Calu3 (cell line): Measurements from ENCODE around the gene GLB1L. TPM values are rescaled to one million over a fixed set of nuclear protein-coding genes. Genes with fewer than 3 reads are reported as not detected.
"Not testable (repeated sequence)": the region's sequence is repeated elsewhere in the genome, so short reads cannot be mapped to it uniquely, and the experiment has no call there.

Experiments used
- BruUV-seq: library from RNA; stranded (reverse); fragments of 400-500 nt; replicated peaks from 2 replicates; lab custom pipeline; 2021; lab: Mats Ljungman, UMichigan
- CTCF ChIA-PET: fragments of 300-600 bp; sonication (Branson Sonifier 250); formaldehyde crosslinking; loops from one replicate; lab custom pipeline; 2022; ENCODE audit warnings: antibody characterized with exemption; lab: Charles Lee
- DNase-seq: peaks from one replicate; pipeline ENCODE4 v3.0.0; 2022
- H3K27ac Mint-ChIP-seq: one replicate; pipeline ENCODE4 v1.8.0; 2022; ENCODE audit warnings: mixed read lengths; ENCODE audit not compliant: unreplicated experiment
- H3K27me3 Mint-ChIP-seq: one replicate; pipeline ENCODE4 v1.8.0; 2022; ENCODE audit warnings: mixed read lengths; ENCODE audit not compliant: unreplicated experiment
- H3K36me3 Mint-ChIP-seq: one replicate; pipeline ENCODE4 v1.8.0; 2022; ENCODE audit warnings: mild to moderate bottlenecking, moderate library complexity, mixed read lengths; ENCODE audit not compliant: insufficient read depth, unreplicated experiment
- H3K4me1 Mint-ChIP-seq: one replicate; pipeline ENCODE4 v1.8.0; 2022; ENCODE audit warnings: mild to moderate bottlenecking, low read depth, mixed read lengths; ENCODE audit not compliant: unreplicated experiment
- H3K4me3 Mint-ChIP-seq: one replicate; pipeline ENCODE4 v1.8.0; 2022; ENCODE audit warnings: mild to moderate bottlenecking, low read depth, moderate library complexity, mixed read lengths; ENCODE audit not compliant: unreplicated experiment
- H3K9me3 Mint-ChIP-seq: one replicate; pipeline ENCODE4 v1.8.0; 2022; ENCODE audit warnings: low read depth, mixed read lengths; ENCODE audit not compliant: unreplicated experiment
- intact Hi-C: fragments of 100-400 bp; cut with micrococcal nuclease; formaldehyde crosslinking; loops from one replicate; pipeline ENCODE4 v1.10.0; 2022; ENCODE audit not compliant: unreplicated experiment
- total RNA-seq: library from RNA; stranded (reverse); gene quantifications from 2 replicates; pipeline ENCODE4 v1.2.3, GENCODE V29; 2022
- TF ChIP-seq, protein P1 (sequence below): fragments of 200-600 bp; IDR thresholded peaks from one replicate; pipeline ENCODE4 v1.8.0; 2022; ENCODE audit warnings: antibody characterized with exemption; ENCODE audit not compliant: unreplicated experiment

The GLB1L gene
- total RNA-seq, 1 experiment from 2014 or later, result 12.1 TPM

DNA sequence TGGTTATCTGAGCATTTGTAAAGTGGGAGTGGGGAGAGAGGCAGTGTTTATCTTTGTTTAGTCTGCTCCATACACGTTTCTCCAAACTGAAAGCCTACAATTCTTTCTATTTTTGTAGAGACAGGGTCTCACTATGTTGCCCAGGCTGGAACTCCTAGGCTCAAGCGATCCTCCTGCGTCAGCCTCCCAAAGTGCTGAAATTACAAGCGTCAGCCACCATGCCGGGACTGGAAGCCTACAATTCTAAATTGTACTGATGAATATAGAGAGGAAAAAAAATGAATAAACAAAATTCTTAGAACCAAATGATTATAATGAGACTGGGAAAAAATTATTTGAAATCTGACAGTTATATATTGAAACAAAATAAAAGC, 40.1 kb downstream of the GLB1L start:
- no peak overlapping the region for H3K27ac Mint-ChIP-seq
- peaks cover 24% of the 10 kb centered on the region for H3K36me3 Mint-ChIP-seq
- TF ChIP-seq, protein P1, sequence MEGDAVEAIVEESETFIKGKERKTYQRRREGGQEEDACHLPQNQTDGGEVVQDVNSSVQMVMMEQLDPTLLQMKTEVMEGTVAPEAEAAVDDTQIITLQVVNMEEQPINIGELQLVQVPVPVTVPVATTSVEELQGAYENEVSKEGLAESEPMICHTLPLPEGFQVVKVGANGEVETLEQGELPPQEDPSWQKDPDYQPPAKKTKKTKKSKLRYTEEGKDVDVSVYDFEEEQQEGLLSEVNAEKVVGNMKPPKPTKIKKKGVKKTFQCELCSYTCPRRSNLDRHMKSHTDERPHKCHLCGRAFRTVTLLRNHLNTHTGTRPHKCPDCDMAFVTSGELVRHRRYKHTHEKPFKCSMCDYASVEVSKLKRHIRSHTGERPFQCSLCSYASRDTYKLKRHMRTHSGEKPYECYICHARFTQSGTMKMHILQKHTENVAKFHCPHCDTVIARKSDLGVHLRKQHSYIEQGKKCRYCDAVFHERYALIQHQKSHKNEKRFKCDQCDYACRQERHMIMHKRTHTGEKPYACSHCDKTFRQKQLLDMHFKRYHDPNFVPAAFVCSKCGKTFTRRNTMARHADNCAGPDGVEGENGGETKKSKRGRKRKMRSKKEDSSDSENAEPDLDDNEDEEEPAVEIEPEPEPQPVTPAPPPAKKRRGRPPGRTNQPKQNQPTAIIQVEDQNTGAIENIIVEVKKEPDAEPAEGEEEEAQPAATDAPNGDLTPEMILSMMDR, result no peak
- CTCF ChIA-PET, result no interaction called here
- intact Hi-C loops, result no loop called here
- no peaks in the 10 kb centered on the region for H3K27me3 Mint-ChIP-seq
- DNase-seq, result no peak
- no peaks in the 10 kb centered on the region for H3K9me3 Mint-ChIP-seq
- H3K4me1 Mint-ChIP-seq, result peaks cover 8% of the 10 kb centered on the region
- H3K4me3 Mint-ChIP-seq, result no peak overlapping the region
- no TSS peak for BruUV-seq

DNA sequence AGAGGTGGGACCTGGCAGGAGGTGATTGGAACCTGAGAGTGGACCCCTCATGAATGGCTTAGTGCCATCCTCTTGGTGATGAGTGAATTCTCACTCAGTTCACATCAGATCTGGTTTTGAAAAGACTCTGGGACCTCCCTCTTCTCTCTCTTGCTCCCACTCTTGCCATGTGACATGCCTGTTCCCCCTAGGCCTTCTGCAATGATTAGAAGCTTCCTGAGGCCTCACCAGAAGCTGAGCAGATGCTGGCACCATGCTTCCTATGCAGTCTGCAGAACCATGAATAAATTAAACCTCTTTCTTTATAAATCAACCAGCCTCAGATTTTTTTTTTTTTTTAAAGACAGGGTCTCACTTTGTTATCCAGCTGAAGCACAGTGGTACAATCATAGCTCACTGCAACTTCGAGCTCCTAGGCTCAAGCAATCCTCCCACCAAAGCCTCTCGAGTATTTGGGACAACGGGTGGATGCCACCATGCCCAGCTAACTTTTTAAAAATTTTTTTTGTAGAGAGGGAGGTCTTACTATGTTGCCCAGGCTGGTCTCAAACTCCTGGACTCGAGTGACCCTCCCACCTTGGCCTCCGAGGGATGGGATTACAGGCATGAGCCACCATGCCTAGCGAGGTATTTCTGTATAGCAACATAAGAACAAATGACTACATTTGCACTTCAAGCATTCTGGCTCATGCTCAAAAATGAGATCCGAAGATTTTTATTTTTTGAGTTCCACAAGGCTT, 40.6 kb downstream of the GLB1L start:
- BruUV-seq, result no TSS peak
- DNase-seq, result no peak
- Mint-ChIP-seq H3K4me1 (peaks cover 8% of the 10 kb centered on the region), H3K9me3 (no peaks in the 10 kb centered on the region), H3K4me3 (no peak overlapping the region), H3K36me3 (peaks cover 24% of the 10 kb centered on the region), H3K27me3 (peaks cover 5% of the 10 kb centered on the region), H3K27ac (no peak overlapping the region)
- CTCF ChIA-PET, result no interaction called here
- TF ChIP-seq, protein P1, result no peak
- intact Hi-C loops, result no loop called here

DNA sequence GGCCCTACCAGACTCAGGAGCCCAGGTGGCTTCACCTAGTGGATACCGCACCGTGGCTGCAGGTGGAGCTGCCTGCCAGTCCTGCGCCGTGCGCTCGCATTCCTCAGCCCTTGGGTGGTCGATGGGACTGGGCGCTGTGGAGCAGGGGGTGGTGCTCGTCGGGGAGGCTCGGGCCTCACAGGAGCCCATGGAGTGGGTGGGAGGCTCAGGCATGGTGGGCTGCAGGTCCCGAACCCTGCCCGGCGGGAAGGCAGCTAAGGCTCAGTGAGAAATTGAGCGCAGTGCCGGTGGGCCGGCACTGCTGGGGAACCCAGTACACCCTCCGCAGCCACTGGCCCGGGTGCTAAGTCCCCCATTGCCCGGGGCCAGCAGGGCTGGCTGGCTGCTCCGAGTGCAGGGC, 43.9 kb downstream of the GLB1L start:
- BruUV-seq, intact Hi-C loops, H3K4me1 Mint-ChIP-seq, H3K36me3 Mint-ChIP-seq, H3K27ac Mint-ChIP-seq, CTCF ChIA-PET, H3K9me3 Mint-ChIP-seq, H3K4me3 Mint-ChIP-seq, DNase-seq: not testable (repeated sequence)
- peaks cover 16% of the 10 kb centered on the region for H3K27me3 Mint-ChIP-seq

DNA sequence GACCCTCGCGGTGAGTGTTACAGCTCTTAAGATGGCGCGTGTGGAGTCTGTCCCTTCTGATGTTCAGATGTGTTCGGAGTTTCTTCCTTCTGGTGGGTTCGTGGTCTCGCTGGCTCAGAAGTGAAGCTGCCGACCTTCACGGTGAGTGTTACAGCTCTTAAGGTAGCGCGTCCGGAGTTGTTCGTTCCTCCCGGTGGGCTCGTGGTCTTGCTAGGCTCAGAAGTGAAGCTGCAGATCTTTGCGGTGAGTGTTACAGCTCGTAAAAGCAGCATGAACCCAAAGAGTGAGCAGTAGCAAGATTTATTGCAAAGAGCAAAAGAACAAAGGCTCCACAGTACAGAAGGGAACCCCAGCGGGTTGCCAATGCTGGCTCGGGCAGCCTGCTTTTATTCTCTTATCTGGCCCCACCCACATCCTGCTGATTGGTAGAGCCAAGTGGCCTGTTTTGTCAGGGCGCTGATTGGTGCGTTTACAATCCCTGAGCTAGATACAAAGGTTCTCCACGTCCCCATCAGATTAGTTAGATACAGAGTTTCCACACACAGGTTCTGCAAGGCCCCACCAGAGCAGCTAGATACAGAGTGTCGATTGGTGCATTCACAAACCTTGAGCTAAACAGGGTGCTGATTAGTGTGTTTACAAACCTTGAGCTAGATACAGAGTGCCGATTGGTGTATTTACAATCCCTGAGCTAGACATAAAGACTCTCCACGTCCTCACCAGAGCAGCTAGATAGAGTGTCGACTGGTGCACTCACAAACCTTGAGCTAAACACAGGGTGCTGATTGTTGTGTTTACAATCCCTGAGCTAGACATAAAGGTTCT, 44.5 kb downstream of the GLB1L start:
- H3K36me3 Mint-ChIP-seq, H3K4me1 Mint-ChIP-seq, H3K27ac Mint-ChIP-seq, H3K4me3 Mint-ChIP-seq, H3K9me3 Mint-ChIP-seq, DNase-seq, BruUV-seq, intact Hi-C loops, CTCF ChIA-PET: not testable (repeated sequence)
- H3K27me3 Mint-ChIP-seq, result peaks cover 20% of the 10 kb centered on the region

DNA sequence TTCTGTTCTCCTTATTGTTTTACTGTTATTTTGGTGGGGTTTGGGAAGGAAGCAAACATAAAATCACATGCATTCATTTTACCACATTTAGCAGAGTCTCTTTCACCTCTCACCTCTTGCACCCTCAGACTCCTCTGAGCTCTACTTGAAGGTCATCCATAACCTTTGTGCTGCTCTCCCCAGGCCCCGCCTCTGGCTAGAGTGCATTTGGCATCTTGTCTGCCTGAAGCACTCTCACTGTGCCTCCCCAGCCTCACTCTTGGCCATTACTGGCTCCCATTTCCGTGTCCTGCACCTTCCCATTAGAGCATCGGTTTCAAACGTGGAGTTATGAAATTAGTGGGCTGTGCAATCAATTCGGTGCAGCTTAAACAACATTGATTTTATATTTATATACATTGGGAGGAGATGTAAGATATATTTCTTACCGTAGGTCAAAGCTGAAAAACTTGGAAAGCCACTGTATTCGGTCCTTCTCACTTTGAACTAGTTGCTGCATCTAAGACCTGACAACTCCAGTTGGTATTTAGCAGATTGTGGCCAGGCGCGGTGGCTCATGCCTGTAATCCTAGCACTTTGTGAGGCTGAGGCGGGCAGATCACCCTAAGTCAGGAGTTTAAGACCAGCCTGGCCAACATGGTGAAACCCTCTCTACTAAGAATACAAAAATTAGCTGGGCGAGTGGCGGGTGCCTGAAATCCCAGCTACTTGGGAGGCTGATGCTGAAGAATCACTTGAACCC, 45.6 kb downstream of the GLB1L start:
- TF ChIP-seq, protein P1, result no peak
- H3K36me3 Mint-ChIP-seq, result no peaks in the 10 kb centered on the region
- H3K27me3 Mint-ChIP-seq, result peaks cover 25% of the 10 kb centered on the region
- BruUV-seq, result no TSS peak
- no peak for DNase-seq
- no peaks in the 10 kb centered on the region for H3K4me1 Mint-ChIP-seq
- CTCF ChIA-PET, result no interaction called here
- no peak overlapping the region for H3K4me3 Mint-ChIP-seq
- intact Hi-C loops, result no loop called here
- H3K27ac Mint-ChIP-seq, result no peak overlapping the region
- H3K9me3 Mint-ChIP-seq, result no peaks in the 10 kb centered on the region
